Fibroblast of skin of right biceps (primary cell): ENCODE measurements around the gene SCYGR4.
"Not testable (repeated sequence)": the region's sequence is repeated elsewhere in the genome, so short reads cannot be mapped to it uniquely, and the experiment has no call there.

ENCODE experiments used
- DNase-seq: peaks from one replicate; pipeline ENCODE4 v3.0.0-alpha.2; 2013

Gene SCYGR4

GRCh38 chr2:227617316-227618230, at the start of gene SCYGR4:
TSS of gene SCYGR4 (plus strand) at chr2:227617498. CDS start at chr2:227617498, 0 bp downstream.
- DNase-seq, result no peak

- no peak for DNase-seq
Observed at GRCh38 chr2:227568852-227569169, 48.5 kb upstream of the SCYGR4 start.

GRCh38 chr2:227570615-227571014, 46.7 kb upstream of the SCYGR4 start:
- DNase-seq, result peak; percentile 17

GRCh38 chr2:227576110-227576509, 41.2 kb upstream of the SCYGR4 start:
- DNase-seq, result no peak

- DNase-seq, result no peak
Observed at GRCh38 chr2:227576812-227577211, 40.5 kb upstream of the SCYGR4 start.

GRCh38 chr2:227577555-227577954, 39.7 kb upstream of the SCYGR4 start:
- DNase-seq, result no peak

GRCh38 chr2:227578642-227579041, 38.7 kb upstream of the SCYGR4 start:
- no peak for DNase-seq

- DNase-seq, result no peak
Observed at GRCh38 chr2:227579791-227580190, 37.5 kb upstream of the SCYGR4 start.

GRCh38 chr2:227582369-227582768, 34.9 kb upstream of the SCYGR4 start:
- no peak for DNase-seq

GRCh38 chr2:227592694-227593387, 24.5 kb upstream of the SCYGR4 start:
- DNase-seq, result no peak

- DNase-seq, result no peak
Observed at GRCh38 chr2:227595797-227596196, 21.5 kb upstream of the SCYGR4 start.

- DNase-seq, result no peak
Observed at GRCh38 chr2:227597036-227597435, 20.3 kb upstream of the SCYGR4 start.

GRCh38 chr2:227597998-227598397, 19.3 kb upstream of the SCYGR4 start:
- peak; percentile 5 for DNase-seq

- not testable (repeated sequence) for DNase-seq
Observed at GRCh38 chr2:227598835-227599503, 18.3 kb upstream of the SCYGR4 start, which contains the start of gene SCYGR2. TSS of gene SCYGR2 (plus strand) at chr2:227598893. CDS start at chr2:227598893, 0 bp downstream.

GRCh38 chr2:227602358-227602757, 14.9 kb upstream of the SCYGR4 start:
- DNase-seq, result no peak

GRCh38 chr2:227606476-227606875, 10.8 kb upstream of the SCYGR4 start:
- no peak for DNase-seq

- DNase-seq, result peak; percentile 3
Observed at GRCh38 chr2:227607941-227608340, 9.4 kb upstream of the SCYGR4 start.

- no peak for DNase-seq
Observed at GRCh38 chr2:227608561-227609338, 8.5 kb upstream of the SCYGR4 start.

- DNase-seq, result no peak
Observed at GRCh38 chr2:227610123-227610522, 7.2 kb upstream of the SCYGR4 start.

- no peak for DNase-seq
Observed at GRCh38 chr2:227612546-227613271, 4.6 kb upstream of the SCYGR4 start.

GRCh38 chr2:227613272-227613660, 4.0 kb upstream of the SCYGR4 start:
- no peak for DNase-seq

- DNase-seq, result no peak
Observed at GRCh38 chr2:227614246-227614645, 3.1 kb upstream of the SCYGR4 start.
